HG03354 (cell line): ENCODE data around the gene DLGAP3.

ENCODE experiments used
- ATAC-seq: cut with Tn5 transposase; IDR thresholded peaks from one replicate; pipeline ENCODE4 v1.9.1; 2021; ENCODE audit warnings: mild to moderate bottlenecking; ENCODE audit not compliant: unreplicated experiment, poor library complexity, severe bottlenecking

DLGAP3 gene

DNA sequence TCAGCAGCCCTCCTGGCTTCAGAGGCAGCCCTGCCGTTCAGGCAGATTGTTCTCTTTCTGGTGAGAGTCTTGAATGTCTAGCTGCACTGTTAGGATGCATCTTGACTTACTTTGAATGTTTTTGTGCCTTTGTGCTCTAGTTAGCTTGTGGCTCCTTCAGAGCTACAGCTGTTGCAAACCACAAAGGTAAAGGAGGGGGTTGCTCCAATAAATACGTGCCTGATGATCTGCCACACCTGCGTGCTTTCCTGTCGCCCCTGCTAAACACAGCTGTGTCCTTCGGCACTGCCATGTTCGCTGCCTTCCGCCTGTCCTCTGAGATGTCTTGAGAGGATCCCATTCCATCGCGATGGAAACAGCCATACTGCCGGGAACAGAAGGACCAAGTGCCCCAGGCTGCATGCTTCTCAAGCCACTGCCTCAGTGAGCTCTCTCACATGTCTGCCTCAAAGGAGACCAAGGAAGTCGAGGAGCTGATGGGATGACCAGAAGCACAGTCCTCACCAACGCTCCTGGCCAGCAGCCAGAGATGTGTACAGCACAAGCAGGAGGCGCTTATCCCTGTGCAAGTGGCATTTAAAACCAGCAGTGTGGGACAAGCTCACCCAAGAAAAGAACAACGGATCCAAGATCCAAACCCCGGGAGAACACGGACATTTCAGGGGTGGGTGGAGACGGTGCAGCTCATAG, 57.9 kb downstream of the DLGAP3 start:
- ATAC-seq = no peak

DNA sequence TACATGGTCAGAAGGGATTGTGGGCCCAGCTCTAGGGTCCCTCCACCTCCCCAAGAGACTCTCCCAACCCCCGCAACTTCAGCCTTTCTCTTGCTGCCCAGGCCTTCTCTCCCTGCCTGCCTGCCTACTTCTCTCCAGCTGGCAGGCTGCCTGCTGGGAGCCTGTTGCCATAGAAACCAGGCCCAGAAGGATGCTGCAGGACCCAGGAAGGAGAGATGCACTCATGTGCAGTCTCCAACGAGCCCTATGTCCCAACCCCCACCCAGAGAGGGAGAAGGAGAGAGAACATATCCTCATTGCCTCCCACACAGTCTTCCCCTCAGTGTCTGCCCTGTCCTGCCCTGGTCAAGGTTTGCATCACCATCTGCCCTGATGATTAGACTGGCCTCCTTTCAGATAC, 59.1 kb downstream of the DLGAP3 start:
- ATAC-seq = no peak

DNA sequence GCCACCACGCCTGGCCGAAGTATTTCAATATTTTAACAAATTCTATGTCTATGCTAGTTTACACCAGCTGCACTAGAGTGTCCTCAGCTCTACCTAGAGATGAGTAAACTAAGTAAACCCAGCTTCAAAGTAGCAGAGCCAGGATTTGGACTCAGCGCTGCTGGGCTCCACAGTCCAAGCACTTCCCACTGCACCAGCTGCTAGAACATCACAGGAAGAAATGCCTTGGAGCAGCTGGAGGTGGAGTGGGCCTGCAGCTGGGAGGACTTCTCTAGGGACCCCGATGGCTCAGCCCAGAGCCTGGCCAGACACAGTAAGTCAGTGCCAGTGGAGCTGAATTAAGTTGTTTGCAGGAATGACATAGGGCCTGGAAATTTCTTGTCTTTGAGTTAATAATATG, 59.7 kb downstream of the DLGAP3 start:
- ATAC-seq = no peak

DNA sequence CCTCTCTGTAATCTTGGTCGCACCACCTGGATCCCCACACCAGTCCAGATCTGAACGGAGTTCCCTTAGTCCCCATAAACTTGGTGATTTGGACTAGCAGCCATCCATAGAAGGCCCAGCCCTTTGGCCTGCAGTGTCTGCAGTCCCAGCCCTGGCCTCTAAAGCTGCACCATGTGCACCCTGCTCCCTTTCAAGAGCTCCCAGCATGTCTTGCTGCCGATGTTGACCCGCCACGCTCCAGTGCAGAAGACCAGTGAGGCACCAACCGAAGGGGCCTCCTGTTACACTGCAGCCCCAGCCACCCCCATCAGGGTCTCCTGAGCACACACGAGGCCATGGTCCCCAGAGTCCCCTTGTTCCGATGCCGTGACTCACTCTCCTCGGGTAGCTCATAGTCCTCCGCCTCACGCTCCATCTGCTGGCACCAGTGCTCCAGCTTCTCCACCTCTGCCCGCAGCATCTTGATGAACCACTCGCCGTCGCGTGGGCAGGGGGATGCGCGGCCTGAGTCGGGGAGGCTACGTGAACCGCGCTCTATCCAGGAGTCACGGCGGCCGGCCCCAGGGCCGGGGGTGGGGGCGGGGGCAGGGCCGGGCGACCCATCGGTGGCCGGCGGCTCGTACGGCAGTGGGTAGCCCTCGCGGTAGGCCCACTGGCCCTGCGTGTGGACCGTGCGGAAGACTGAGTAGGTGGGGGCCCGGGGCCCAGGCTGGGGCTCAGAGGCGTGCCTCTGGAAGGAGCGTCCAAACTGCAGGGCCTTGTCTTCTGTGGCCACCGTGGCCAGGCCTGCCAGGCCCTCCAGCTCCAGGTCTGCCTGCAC, 61.0 kb downstream of the DLGAP3 start:
- no peak for ATAC-seq

DNA sequence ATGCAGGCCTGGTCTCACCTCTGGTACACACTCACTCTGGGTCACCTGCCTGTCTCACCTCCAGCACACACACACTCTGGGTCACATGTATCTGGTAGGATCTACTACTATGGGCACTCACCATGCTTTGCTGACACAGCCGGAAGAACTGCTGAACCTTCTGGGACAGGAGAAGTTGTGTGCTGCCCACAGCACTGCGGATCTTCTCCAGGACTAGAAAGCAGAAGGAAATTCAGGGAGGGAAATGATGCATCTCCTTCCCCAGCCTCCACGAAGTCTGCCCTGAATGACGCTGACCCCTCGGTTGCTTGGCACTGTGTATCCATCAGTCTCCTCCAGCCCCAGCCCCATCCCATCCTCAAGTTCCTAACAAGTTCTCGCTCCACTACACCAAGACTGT, 62.0 kb downstream of the DLGAP3 start:
- no peak for ATAC-seq

DNA sequence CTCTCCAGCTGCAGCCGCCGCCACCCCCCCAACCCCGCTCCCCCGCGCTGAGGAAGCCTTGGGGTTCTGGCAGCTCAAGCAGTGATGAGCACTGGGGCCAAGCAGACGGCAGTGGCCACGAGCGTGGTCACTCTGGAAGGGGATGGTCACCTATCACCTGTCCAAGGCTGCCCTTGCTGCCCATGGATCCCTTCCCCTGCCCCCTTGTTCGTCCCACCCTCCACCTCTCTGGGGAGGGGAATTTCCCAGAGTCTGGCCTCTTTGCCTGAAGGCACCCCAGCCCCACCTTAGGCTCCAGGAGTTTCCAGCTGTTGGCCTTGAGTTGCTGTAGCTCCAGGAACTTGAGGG, 62.7 kb downstream of the DLGAP3 start:
- no peak for ATAC-seq

DNA sequence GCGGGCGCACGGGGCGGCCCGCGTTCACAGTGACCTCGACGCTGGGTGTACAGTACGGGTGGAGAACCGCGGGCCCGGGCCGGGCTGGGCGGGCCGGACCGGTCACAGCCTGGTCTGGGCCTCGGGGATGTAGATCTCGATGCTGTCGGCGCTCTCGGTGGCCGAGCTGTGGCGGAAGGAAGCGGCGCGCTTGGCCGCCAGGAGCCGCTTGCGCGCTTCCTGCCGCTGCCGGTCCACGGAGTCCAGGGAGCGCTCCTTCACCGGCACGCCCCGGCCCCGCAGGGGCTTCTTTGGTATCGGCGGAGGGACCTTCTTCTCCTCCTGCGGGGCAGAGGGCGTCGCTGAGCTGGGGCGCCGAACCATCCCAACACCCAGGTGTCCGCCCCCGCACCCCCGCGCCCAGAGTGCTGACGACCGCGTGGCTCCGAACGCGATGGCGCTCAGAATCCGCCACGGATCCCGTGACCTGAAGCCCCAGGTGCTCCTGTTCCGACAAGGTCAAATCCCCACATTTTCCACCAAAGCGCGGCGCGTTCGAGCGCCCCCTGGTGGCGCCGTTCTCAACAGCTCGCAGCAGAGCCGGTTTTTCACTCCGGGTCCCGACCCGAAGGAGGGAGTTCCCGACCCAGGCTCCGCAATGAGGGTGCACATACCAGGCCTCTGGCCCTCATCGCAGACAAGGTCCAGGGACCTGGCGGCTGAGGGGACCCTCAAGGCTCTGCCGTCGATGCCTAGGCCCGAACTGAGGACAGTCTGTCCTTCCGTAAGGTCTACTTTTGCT, 63.3 kb downstream of the DLGAP3 start:
- peak; percentile 77 for ATAC-seq

DNA sequence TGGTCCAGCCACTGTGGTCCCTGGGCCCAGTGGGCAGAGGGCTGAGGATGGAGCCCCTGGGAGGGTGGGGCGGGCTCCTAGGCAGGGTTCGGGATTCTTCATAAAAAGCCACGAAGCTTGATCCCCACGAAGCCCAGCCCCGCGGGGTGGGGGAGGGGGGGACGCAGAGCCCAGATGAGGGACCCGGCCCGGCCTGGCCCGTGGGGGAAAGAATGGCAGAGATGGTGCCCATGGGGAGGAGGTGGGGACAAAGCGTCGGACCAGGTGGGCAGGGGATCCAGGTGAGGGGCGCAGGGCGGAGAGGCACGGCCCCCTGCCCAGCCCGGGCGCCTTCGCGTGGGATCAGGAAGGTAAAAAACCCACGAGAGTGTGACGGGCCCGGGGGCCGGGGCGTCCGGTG, 63.9 kb downstream of the DLGAP3 start:
- peak; percentile 9 for ATAC-seq

DNA sequence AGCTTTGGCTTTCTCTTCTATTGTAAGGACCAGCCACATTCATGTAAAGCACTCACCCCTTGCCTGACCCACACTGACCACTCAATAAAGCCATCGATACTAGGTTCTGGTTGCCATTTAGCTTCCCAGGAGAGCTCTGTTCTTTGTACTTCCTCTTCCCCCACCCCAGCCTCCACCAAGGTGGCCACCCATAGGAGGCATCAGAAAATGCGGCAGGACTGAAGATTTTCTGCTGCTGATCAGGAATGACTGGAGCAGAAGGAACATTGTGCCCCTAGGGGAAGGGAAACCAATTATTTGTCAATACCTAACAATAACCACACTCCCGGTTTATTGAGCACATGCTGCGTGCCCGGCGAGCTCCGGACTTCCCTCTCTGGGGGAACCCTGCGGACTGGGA, 64.7 kb downstream of the DLGAP3 start:
- no peak for ATAC-seq

DNA sequence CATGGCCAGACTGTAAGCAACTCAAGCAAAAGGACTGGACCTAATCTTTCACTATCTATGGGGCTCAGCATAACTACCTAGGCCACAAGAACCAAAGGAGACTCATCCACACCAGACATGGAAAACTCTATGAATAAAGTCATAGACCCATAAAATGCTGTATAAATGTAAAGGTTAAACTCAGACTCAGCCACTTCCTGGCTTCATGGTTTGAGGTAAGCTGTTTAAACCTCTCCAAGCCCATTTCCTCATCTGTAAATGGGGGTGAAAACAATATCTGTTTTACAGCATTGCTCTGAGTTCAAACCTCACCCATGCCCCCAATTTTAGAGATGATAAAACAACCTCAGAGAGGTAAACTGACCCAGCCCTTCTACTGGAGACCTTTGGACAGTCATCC, 65.9 kb downstream of the DLGAP3 start:
- ATAC-seq = no peak

DNA sequence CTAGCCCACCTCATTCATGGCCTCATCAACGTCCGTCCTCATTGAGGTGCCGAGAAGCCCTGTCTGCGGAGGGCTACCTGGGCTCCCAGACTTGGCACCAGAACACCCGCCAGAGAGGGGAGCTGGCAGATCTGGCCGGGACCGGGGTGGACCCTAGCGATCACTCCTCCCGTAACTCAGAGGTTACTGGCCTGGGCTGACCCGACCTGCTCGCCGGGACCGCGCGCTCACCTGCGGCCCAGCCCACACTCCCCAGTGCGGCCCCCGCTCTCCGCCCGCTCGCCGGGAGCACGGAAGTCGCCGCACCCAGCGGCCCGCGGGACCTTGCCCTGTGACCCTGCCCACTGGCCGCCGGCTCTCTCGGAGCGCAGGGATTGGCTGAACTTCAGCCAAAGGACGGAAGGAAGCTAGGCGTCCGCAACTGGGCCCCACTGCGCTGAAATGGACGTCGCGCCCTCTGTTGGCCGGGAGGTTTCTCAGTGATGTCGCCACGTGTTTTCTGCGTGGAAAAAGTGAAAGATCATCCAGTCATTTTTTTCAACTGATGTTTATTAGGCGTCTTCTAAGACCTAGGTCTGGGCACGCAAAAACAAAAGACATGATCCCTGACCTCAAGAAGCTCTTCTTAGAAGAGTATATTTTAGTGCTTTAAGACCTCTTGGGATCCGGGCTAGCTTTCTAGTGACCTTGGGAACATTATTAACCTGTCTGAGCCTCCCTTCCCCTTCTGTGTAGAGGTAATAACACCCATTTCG, 69.8 kb downstream of the DLGAP3 start, which contains the start of gene SMIM12:
TSS of gene SMIM12 (minus strand) at position 304 of the 755 bp plus-strand sequence. CDS start 3,772 bp downstream, outside the sequence.
- peak; percentile 97 for ATAC-seq

DNA sequence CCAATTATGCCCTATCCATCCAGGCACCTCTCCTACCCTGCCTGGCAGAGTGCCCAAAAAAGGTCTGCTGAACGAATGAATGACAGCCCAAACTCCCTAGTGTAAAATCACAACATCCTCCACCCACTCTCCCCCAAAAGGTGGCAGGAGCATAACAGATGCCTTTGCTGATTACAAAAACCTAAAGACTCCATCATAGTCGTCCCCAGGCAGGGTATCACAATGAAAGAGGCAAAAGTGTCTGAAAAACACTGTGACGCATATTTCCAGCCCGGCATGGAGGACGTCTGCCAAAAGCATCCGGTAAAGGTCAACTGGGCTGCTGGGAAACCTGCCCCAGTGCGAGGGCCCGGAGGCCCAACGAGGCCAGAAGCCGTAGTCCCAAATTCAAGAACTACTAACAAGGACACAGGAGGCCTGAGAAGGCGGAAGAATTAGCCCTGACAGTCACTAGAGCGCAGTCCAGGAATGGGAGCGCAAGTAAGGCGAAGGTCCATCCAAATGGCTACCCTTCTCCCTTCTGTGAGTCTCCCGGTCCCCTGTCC, 70.5 kb downstream of the DLGAP3 start:
- ATAC-seq = peak; percentile 25

DNA sequence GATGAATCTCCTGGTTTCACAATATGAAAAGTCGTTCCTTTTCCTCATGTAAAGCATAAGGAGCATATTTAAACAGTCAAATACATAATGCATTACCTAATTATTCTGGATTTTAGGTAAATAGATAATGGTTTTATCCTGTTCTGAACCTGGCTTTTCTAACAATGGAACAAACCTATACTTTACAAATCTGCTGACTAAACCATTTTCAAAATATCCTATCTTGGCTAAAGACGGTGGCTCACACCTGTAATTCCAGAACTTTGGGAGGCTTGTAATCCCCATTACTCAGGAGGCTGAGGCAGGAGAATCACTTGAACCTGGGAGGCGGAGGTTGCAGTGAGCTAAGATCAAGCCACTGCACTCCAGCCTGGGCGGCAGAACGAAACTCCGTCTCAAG, 72.8 kb downstream of the DLGAP3 start:
- ATAC-seq = no peak

DNA sequence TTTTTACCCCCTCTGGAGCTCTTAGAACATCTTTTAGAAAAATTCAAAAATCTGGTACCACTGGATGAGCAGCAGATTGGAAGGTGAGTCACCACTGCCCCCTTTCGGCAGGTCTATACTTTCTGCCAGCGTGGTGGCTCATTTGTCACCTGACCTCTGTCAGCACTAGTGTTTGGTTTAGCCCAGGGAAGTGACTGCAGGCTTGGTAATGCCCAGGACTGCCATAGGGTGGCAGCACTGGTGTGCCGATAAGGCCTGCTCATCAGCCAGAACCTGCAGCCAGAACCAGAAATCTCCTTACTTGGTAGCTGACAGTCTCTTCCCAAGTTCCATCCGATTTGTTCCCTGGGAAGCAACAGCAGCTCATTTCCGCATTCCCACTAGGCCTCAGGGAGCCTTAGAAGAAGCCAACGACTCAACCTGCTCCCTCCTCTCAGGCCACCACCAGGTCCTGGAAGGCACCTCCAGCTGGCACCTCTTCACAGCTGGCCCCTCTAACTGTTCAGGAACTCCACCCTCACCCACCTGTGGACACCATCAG, 76.7 kb downstream of the DLGAP3 start:
- ATAC-seq = peak; percentile 99

DNA sequence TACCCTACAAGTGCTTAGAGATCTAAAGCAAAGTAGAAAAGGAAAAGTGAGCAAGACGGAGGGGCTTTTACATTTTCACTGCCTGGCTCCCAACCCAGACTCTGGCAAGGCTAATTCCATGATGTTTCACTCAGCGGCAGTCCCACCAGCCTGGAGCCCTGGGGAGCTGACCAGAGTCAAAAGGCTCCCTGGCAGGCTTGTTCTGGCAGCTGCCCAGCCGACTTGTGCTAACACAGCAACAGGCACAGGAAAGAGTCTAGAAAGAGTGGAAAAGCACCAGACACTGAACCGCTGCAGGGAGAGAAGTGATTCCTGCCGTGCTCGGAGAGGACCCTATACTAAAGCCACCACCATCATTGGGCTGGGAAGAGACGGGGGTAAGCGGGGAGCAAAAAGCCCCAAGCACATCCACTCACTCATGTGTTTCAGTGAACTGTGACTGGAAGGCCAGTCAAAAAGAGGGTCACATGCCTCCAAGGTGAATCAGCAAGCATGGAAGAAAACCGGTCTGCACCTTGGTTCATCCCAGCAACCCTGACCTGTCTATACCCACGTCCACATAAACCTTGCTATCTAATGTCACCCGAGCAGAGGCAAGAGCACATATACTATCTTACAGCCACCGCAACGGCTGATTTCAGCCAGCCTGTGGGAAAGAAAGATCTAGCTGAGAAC, 77.9 kb downstream of the DLGAP3 start:
- no peak for ATAC-seq

DNA sequence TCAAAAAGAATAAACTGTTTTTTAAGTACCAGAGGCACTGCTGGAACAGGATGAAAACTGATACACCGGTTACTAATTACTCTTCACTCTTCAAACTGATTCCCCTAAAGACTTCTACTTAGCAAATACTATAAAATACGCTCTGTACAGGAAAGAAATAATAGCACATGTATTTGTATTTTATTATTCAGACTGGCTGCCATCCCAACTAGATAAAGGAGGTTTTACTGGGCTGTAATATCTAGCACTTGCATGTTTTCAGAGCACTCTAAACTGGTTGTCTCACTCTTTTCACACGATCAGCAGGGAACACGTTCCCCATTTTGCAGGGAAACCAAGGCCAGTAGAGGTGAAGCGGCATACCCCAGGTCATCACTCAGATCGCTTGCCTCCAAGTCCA, 79.1 kb downstream of the DLGAP3 start:
- no peak for ATAC-seq

DNA sequence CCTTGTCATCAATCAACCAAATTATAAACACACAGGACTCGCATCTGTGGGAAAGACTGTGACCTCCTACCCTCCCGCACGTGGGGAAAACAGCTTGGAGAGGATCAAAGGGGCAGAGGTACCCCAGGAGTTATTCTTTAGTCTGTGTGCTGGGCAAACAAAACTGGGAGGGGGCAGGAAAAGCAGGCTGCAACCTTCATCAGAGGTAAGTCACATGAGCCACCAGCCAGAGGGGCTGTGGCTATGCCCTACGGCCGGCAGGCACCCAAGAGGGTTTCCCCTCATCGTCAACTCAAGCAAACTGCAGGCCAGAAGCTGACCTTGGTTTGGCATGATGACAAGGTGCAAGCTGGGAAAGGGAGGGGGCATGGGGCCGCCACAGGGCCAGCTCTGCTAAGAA, 82.4 kb downstream of the DLGAP3 start:
- no peak for ATAC-seq

DNA sequence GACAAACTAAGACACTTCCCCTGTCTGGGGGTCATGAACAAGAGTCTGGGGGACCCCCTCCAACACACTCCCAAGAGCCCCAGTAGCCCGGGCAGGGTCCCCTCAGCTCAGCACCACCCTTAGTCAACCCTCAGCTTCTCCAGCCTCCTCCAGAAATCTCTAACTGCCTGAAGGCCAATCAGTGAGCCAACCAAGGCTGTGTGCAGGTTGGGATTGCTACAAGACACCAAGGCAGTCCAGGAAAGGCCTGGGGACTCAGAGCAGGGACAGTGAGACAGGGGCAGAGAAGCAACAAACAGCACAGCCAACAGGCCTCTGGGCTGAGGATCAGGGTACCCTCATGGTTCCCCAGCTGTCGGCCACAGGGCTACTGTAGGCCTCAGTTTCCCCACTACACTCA, 83.2 kb downstream of the DLGAP3 start:
- no peak for ATAC-seq
